ENCODE measurements around the gene ZNF302.
"Not testable (repeated sequence)": the region's sequence is repeated elsewhere in the genome, so short reads cannot be mapped to it uniquely, and the experiment has no call there.

ZNF302 gene

GRCh38 chr19:34673590-34673989 lies 3.9 kb upstream of the ZNF302 start:
- no peak for DNase-seq

- no peak for DNase-seq
Observed at GRCh38 chr19:34675250-34675649, 2.2 kb upstream of the ZNF302 start.

GRCh38 chr19:34675919-34676318 lies 1.6 kb upstream of the ZNF302 start:
- DNase-seq, result no peak

DNA sequence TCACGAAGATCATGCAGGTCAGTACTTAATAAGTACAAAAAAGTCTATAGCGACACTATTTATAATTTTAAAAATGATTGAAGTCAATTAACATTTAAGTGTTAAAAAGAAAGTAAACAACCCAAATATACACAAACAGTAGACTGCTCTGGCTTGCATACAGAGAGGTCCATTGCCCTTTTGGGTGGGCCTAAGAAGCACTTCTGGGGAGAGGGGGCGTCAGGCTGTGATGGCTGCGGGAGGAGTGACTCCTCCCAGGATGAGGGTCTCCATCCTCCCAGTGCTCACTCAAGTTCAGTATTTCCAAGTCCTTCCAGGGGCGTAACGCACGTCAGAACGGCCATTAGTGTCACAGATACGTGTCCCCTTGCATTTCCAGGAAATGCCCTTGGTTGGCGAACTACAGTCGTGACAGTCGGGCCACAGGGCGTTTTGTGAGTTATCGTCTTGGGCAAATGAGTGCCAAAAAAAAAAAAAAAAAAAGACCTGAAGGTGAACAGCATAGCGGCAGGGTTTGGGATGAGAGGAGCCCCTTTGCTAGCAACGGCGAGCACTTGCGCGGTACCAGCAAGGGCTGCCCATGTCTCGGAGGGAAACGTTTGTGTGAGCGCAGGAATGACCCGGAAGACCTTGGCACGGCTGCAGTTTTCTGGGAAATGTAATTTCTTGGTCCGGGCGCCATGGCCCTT lies 637 bp upstream of the ZNF302 start, which contains the start of gene SCGB2B2:
SCGB2B2 (minus strand) TSS at position 463 of the 689 bp plus-strand sequence. CDS start 82,596 bp downstream, outside the sequence.
- peak; percentile 62 for DNase-seq

DNA sequence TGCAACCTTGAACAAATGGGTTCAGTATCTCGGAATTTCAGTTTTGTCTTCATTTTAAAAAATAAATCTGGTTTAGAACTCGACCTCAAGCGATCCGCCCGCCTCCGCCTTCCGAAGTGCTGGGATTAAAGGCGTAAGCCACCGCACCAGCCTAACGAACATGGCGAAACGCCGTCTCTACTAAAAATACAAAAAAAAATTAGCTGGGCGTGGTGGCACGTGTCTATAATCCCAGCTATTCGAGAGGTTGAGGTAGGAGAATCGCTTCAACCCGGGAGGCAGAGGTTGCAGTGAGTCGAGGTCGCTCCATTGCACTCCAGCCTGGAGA lies 571 bp downstream of the ZNF302 start:
- DNase-seq, result no peak

- DNase-seq, result no peak
Observed at GRCh38 chr19:34678421-34678820, 943 bp downstream of the ZNF302 start.

DNA sequence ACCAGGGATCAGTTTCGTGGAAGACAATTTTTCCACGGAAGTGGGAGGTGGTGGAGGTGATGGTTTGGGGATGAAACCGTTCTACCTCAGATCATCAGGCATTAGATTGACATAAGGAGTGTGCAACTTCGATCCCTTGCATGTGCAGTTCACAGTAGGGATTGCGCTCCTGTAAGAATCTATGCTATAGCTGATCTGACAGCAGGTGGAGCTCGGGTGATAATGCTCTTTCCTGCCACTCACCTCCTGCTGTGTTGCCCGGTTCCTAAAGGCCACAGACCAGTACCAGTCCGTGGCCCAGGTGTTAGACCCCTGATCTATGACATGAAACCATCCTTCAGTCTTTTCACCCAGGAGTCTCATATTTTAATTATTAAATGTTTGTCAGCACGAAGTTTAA lies 4.0 kb downstream of the ZNF302 start:
- DNase-seq, result no peak

GRCh38 chr19:34685266-34685665 lies 7.8 kb downstream of the ZNF302 start:
- DNase-seq, result not testable (repeated sequence)

- DNase-seq, result no peak
Observed at GRCh38 chr19:34686455-34686854, 9.0 kb downstream of the ZNF302 start.

- no peak for DNase-seq
Observed at GRCh38 chr19:34687348-34687747, 9.9 kb downstream of the ZNF302 start.

GRCh38 chr19:34688592-34688991 lies 11.1 kb downstream of the ZNF302 start:
- no peak for DNase-seq

- DNase-seq, result no peak
Observed at GRCh38 chr19:34690372-34690771, 12.9 kb downstream of the ZNF302 start.

- DNase-seq, result no peak
Observed at GRCh38 chr19:34692549-34692948, 15.1 kb downstream of the ZNF302 start.

DNA sequence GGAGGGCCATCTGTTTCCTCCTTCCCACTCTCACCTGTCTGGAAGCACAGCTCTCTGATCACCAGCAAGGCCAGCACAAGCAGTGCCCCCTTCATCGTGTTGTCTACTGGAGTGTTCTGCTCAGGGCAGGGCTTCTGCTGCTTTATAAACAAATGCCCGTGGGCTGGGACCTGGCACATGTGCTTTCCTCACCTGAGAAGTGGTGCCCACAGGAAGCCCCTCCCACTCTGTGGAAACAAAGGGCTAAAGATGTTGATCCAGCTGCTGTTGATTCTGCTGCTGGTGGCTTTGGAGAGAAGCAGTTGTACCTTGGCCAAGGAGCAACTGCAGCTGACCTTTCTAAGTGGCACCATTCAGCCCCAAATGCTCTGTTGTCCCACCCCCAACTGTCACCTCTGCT lies 30.2 kb downstream of the ZNF302 start:
- no peak for DNase-seq

DNA sequence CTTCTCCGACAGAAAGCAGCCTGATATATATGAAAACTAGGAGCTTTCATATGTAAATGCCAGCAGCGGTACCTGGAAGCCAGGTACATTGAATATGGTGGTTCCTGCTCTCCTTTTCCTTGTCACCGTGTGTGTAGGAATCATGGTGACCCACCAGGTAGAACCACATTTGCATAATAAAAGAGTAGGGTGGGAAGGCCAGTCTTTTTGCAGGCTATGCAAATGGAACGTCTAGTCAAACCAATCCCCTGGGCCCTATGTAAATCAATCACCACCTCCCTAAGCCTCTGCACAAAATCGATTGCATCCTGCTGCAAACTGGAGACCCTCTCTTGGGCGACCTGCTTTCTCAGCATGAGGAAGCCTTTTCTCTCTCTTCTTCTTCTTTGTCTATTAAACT lies 34.4 kb downstream of the ZNF302 start:
- DNase-seq, result no peak

DNA sequence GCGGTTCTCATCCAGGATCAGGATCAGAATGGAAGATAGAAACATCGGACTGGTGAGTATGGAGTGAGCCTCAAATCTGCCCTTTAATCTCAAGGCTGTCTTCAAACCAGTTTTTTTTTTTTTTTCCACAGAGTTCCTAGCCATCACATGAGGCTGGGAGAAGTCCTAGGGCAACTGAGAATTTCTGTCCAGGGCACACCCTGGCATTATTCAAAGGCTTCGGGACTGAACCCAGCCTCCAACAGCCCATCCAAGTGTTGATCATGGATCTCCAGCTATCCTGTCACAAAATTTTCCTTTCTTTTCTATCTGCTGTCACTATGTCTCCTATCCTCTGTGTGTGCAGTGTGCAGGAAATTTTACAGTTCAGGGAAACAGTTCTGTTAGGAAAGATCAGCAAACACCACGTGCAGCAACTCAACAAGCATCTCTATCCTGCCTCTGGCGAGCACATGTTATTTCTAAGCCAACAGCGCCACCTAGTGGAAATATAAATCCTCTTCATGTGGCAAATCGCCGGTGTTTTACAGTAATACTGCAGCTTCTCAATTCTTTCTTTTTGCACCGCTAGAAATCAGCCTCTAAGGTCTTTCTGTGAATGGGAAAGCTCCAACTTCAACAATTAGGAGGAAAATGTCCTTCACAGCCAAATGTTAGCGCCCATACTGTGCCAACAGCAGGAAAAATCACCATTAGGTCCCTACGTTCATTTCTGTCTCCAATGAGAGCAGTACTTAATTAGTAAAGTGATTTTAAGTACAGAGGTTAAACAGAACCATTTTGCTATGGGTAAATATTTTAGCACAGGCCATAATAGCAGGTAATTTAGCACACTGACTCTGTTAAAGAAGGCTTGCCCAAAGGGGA lies 35.1 kb downstream of the ZNF302 start:
- DNase-seq, result peak; percentile 58

DNA sequence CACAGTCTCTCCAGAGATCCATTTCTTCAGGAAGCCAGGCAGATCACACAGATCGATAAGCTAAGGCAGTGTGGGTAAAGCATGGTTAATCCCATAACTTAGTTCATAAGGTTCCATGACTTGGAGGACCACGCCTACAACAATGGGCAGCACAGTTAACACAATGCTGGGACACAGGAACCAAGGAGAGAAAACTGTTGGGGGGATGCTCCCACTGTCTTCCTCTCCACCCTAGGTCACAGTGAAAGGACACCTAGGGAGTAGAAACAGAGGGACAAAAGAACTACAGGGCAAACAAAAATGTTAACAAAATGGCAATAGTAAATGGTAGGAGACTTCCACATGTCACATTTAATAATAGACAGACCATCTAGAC lies 35.8 kb downstream of the ZNF302 start:
- DNase-seq, result no peak

DNA sequence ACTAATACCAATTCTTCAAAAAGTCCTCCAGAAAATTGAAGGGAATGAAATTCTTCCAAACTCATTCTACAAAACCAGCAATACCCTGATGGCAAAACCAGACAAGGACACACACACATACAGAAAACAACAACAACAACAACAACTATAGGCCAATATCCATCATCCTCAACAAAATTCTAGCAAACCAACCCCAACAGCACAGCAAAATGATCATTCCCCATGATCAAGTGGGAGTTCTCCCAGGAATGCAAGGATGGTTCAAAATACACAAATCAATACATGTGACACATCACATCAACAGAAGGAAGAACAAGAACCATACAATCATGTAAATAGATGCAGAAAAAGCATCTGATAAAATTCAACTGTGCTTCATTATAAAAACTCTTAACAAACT lies 37.9 kb downstream of the ZNF302 start:
- DNase-seq, result no peak

DNA sequence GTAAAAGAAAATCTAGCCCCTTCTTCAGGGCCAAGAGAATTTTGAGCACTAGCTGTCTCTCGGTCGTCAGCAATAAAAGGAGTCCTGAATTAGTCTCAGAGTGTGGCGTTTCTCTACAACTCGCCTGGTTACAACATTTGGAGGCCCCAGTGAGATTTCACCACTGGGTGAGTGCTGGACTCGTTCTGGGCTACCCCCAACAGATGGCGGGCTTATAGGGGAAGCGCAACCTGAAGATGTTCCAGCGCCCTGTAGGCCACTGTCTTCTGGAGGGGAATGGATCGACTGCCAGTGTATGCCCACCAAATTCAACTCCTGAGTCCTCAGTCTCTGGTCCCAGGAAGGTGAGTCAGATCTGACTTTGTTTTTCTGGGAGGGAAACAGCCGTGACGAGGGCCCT lies 44.9 kb downstream of the ZNF302 start:
- DNase-seq, result no peak

DNA sequence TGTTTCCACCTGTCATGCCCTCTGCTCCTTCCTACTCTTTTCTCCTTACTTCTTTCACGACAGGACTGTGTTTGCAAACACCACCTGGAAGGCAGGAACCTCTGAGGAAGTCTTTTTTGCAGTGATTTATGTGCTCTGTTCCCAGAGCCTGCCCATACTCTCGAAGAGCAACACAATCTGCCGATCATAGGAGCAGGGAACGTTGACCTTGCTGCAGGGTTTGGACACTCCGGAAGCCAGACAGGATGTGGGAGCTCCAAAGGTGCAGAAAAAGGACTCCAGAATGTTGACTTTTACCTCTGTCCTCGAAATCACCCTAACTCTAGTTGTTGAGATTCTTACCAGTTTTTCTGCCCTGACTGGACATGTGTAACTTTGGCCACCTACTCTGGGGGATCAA lies 47.9 kb downstream of the ZNF302 start:
- DNase-seq, result no peak

- no peak for DNase-seq
Observed at GRCh38 chr19:34731019-34731829, 53.7 kb downstream of the ZNF302 start.

- no peak for DNase-seq
Observed at GRCh38 chr19:34731964-34732363, 54.5 kb downstream of the ZNF302 start.

DNA sequence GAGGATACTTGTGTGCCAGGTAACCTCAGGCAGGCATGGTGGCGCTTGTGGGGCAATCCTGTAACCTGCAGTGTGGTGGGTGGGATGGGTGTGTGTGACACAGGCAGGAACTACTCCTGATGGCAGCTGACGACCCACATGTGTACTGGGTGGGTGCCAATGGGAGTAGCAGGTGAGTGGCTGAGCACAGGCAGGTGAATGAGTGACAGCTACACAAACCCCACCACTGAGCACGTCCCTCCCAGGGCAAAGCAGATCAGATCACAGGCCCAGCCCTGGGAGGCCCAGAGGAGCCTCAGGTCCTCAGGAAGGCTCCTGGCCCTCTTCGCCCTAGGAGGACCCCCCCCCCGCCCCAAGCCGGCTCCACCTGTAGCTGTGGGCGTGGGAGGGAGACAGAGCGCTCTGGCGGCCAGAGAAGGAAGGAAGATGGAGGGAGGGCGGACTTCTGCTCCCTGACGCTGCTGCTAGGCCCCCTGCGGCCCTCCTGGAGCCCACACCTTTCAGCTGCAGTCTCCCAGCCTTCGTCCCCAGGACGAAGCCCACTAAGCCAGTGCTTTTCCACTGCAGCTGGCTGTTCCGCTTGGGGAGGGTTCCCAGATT lies 55.2 kb downstream of the ZNF302 start:
- DNase-seq, result no peak

Data from activated T-cell treated with anti-CD3 and anti-CD28 coated beads for 4 hours (primary cell).